GM12875 (cell line): ENCODE data around the gene CTDSPL.

Source experiments
- H3K4me3 ChIP-seq: one replicate; pipeline ENCODE4 v1.5.1; 2011; ENCODE audit warnings: low read depth, low read length, control low read depth
- CTCF ChIP-seq: IDR thresholded peaks from 2 replicates; pipeline ENCODE4 v1.5.1; 2011; ENCODE audit warnings: low read depth, mild to moderate bottlenecking, control low read depth, inconsistent platforms, low read length, moderate library complexity, borderline replicate concordance; ENCODE audit not compliant: insufficient read depth

CTDSPL gene

GRCh38 chr3:37955918-37956707, 94.4 kb downstream of the CTDSPL start:
- no peak for TF ChIP-seq CTCF

GRCh38 chr3:37956723-37957538, 95.3 kb downstream of the CTDSPL start:
- no peak for TF ChIP-seq CTCF
- H3K4me3 ChIP-seq: no peak overlapping the region

More at GRCh38 chr3:37955918-37956707, 94.4 kb downstream of the CTDSPL start:
- no peak overlapping the region for H3K4me3 ChIP-seq

- TF ChIP-seq CTCF: no peak
Measured at GRCh38 chr3:37957539-37957936, 95.9 kb downstream of the CTDSPL start.

GRCh38 chr3:37961622-37962431, 100.1 kb downstream of the CTDSPL start:
- no peak overlapping the region for H3K4me3 ChIP-seq
- no peak for TF ChIP-seq CTCF

More at GRCh38 chr3:37957539-37957936, 95.9 kb downstream of the CTDSPL start:
- no peak overlapping the region for H3K4me3 ChIP-seq

- TF ChIP-seq CTCF: no peak
- no peak overlapping the region for H3K4me3 ChIP-seq
Measured at GRCh38 chr3:37963016-37963415, 101.3 kb downstream of the CTDSPL start.

- H3K4me3 ChIP-seq: no peak overlapping the region
- TF ChIP-seq CTCF: no peak
Measured at GRCh38 chr3:37963635-37964034, 102.0 kb downstream of the CTDSPL start.
